Sigmoid colon (tissue), 7 donors: ENCODE results near the gene PUS1. TPM values are rescaled to one million over a fixed set of nuclear protein-coding genes. Genes with fewer than 3 reads are reported as not detected.

Experiments
- DNase-seq: peaks from one replicate; pipeline ENCODE4 v3.0.0-alpha.2; 2019
- H3K27ac ChIP-seq, 4 donors: fragments of 200-600 bp; sonication (generic); one replicate each; pipeline ENCODE4 v1.5.1; 2016 to 2019; ENCODE audit warnings: mild to moderate bottlenecking in 1 of 4
- H3K27me3 ChIP-seq, 3 donors: fragments of 200-600 bp; sonication (generic); one replicate each; pipeline ENCODE4 v1.5.1; 2019; ENCODE audit warnings: mild to moderate bottlenecking in 1 of 3
- H3K36me3 ChIP-seq, 4 donors: fragments of 200-600 bp; sonication (generic); one replicate each; pipeline ENCODE4 v1.5.1; 2016 to 2019
- H3K4me1 ChIP-seq, 4 donors: fragments of 200-600 bp; sonication (generic); one replicate each; pipeline ENCODE4 v1.5.1; 2017 to 2019
- H3K4me3 ChIP-seq, 4 donors: fragments of 200-600 bp; sonication (generic); one replicate each; pipeline ENCODE4 v1.5.1; 2017 to 2019; ENCODE audit warnings: mild to moderate bottlenecking in 2 of 4, moderate library complexity in 1 of 4
- H3K9me3 ChIP-seq, 4 donors: fragments of 200-600 bp in 3 of 4; sonication (generic) in 3 of 4; one replicate each; pipeline versions ENCODE4 v1.5.1 to v1.6.1; 2013 to 2019
- EP300 ChIP-seq, 4 donors: sonication (generic); formaldehyde crosslinking; IDR thresholded peaks; one replicate each; pipeline ENCODE4 v1.6.1; 2017; ENCODE audit warnings: antibody characterized with exemption in 4 of 4
- POLR2A ChIP-seq, 2 donors: fragments of 450-650 bp; IDR thresholded peaks; one replicate each; pipeline ENCODE4 v1.6.1; 2016; ENCODE audit warnings: antibody characterized with exemption in 2 of 2, mild to moderate bottlenecking in 2 of 2, moderate library complexity in 2 of 2
- POLR2AphosphoS5 ChIP-seq, 4 donors: sonication (generic); formaldehyde crosslinking; IDR thresholded peaks; one replicate each; pipeline ENCODE4 v1.6.1; 2017; ENCODE audit warnings: antibody characterized with exemption in 4 of 4
- WGBS, 2 donors: extraction: QIAGEN DNeasy Blood & Tissue Kit; methylation state at CpG; one replicate each; pipeline ENCODE4 v1.1.7; 2013; 5-methylcytosine and 5-hydroxymethylcytosine counted together
- intact Hi-C: fragments of 100-400 bp; cut with DNase I; formaldehyde crosslinking; loops from one replicate; pipeline ENCODE4 v1.15.1; 2023
- polyA plus RNA-seq, 3 donors: library from polyadenylated mRNA; stranded (reverse); fragments of 200-250 nt; gene quantifications; one replicate each; pipeline ENCODE4 v1.2.3, GENCODE V29; 2013
- total RNA-seq, 4 donors: library from RNA; depleted of rRNA; stranded (reverse); fragments of >200 nt; gene quantifications; one replicate each; pipeline ENCODE4 v1.1.0, GENCODE V29; 2016
- TF ChIP-seq, protein P1 (sequence below), 4 experiments: fragments of 450-650 bp in 3 of 4; fragments of 200-600 bp in 1 of 4; IDR thresholded peaks; one replicate each; pipeline ENCODE4 v1.5.1; 2016 to 2019; ENCODE audit warnings: antibody characterized with exemption in 4 of 4, mild to moderate bottlenecking in 3 of 4, moderate library complexity in 2 of 4
- donor health status: healthy with polysubstance abuse.
- donor health status: Bipolar disorder and iron deficiency.
- donor health status: healthy.

The PUS1 gene
- total and polyA plus RNA-seq, 7 donors: 7.6 to 33.8 (median 9.1) TPM

DNA sequence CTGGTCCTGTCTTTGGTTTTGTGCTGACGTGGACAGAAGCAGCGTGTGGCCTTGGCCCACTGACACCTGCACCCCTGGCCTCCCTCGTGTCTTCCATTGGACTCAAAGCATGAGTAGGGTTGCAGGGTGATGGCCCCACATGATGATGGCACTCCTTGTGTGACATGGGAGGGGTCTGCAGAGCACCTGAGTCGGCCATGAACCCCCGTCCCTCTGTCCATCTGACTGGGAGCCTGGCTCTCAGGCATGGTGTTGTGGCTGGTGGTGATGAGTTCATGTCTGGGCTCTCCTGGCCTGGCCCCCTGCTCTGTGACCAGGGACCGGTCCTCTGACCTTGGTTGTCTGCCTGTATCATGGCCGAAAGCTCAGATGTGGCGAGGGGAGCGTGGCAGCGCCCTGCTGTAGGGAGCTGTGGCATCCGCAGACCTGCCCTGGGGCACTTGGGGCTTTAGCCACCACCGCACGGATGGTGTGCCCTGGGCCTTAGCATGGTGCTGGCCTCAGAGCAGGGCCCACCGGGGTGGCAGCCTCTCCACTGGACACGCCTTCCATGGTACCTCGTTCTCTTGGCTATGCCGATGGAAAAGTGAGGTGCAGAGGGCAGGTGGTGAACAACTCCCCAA, 17.9 kb upstream of the PUS1 start:
- H3K36me3 ChIP-seq: peaks cover 62 to 96% (median 83%) of the 10 kb centered on the region in 4 donors
- TF ChIP-seq EP300 (IDR thresholded peaks at IDR 0.05) (no peak), POLR2A (IDR thresholded peaks at IDR 0.05) (no peak), POLR2AphosphoS5 (IDR thresholded peaks at IDR 0.05) (no peak)
- TF ChIP-seq, protein P1, sequence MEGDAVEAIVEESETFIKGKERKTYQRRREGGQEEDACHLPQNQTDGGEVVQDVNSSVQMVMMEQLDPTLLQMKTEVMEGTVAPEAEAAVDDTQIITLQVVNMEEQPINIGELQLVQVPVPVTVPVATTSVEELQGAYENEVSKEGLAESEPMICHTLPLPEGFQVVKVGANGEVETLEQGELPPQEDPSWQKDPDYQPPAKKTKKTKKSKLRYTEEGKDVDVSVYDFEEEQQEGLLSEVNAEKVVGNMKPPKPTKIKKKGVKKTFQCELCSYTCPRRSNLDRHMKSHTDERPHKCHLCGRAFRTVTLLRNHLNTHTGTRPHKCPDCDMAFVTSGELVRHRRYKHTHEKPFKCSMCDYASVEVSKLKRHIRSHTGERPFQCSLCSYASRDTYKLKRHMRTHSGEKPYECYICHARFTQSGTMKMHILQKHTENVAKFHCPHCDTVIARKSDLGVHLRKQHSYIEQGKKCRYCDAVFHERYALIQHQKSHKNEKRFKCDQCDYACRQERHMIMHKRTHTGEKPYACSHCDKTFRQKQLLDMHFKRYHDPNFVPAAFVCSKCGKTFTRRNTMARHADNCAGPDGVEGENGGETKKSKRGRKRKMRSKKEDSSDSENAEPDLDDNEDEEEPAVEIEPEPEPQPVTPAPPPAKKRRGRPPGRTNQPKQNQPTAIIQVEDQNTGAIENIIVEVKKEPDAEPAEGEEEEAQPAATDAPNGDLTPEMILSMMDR (IDR thresholded peaks at IDR 0.05): no peak
- H3K27me3 ChIP-seq: no peaks in the 10 kb centered on the region
- peaks cover 0 to 19% (median 17%) of the 10 kb centered on the region in 4 donors for H3K4me1 ChIP-seq
- DNase-seq: peak; percentile 62
- H3K9me3 ChIP-seq: no peaks in the 10 kb centered on the region
- peak overlapping the region in 2 of 4 donors; percentile 74 to 77 for H3K27ac ChIP-seq
- 94 to 95% methylated on average over 17 of the region's 17 CpGs for WGBS, 2 donors
- no peak overlapping the region for H3K4me3 ChIP-seq
- intact Hi-C loops: no loop called here

DNA sequence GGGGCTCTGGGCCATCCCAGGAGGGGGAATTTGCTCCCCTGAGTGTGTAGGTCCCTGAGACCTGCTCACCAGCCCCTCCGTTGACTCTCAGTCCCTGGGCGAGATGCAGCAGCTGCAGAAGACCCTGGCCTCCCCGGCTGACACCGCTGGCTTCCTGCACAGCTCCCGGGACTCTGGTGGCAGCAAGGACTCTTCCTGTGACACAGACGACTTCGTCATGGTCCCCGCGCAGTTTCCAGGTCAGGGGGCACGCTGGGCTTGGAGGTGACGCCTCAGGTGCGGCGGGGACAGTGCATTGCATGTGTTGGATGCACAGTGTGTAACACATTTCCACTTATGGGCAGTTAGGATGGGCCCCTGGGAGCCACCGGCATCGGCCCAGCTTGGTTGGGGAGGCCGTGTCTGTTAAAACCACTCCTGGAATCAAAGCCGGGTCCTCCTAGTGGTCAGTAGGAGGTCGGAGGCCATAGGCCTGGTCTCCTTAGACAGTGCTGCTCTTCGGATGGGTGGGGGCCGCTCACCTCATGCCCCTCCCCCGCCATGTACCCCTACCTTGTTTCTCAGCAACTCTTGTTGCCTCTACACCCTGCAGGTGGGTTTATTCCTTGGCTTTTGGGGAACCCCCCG, 17.1 kb upstream of the PUS1 start:
- Histone ChIP-seq H3K9me3 (no peaks in the 10 kb centered on the region), H3K36me3 (peaks cover 69 to 99% (median 87%) of the 10 kb centered on the region in 4 donors), H3K4me3 (no peak overlapping the region), H3K27me3 (no peaks in the 10 kb centered on the region), H3K27ac (peak overlapping the region; percentile 44 to 77 (median 71)), H3K4me1 (peaks cover 0 to 19% (median 15%) of the 10 kb centered on the region in 4 donors)
- TF ChIP-seq, protein P1 (IDR thresholded peaks at IDR 0.05): no peak
- no peak for TF ChIP-seq POLR2A (IDR thresholded peaks at IDR 0.05)
- no peak for TF ChIP-seq EP300 (IDR thresholded peaks at IDR 0.05)
- TF ChIP-seq POLR2AphosphoS5 (IDR thresholded peaks at IDR 0.05): no peak
- intact Hi-C loops: no loop called here
- 88 to 90% methylated on average over 22 of the region's 22 CpGs for WGBS, 2 donors
- peak; percentile 65 for DNase-seq

DNA sequence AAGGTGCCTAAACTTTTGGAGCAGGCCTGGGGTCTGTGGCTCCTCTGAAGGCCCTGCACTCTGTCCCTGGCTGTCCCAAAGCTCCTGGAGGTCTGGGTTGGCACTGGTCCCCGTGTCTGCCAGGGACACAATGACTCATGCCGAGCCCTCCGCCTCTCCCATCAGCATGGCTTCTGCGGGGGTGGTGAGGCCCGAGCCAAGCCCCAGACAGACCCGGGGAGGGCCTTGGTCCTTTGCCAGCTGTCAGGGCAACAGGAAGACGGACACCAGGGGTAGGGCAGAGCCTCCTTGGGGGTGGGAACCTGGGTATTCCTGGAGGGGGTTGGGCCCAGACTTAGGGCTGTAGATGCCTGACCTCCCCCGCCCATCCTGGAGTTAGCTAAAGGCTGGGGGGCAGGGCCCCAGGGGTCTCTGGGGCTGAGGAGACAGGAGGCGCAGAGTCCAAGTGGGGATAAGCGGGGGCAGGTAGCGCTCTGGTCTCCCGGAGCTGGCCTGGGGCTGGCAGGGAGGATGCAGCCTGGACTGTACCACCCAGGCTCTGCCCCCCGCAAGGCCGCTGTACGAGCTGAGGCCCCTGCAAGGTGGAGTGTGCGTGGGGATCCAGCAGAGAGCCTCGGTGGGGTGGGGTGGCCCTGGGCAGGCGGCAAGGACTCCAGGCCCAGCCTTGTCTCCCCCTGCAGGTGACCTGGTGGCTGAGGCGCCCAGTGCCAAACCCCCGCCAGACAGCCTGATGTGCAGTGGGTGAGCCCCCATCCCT, 16.4 kb upstream of the PUS1 start:
- Histone ChIP-seq H3K4me3 (no peak overlapping the region), H3K36me3 (peaks cover 69 to 97% (median 83%) of the 10 kb centered on the region in 4 donors), H3K4me1 (peaks cover 0 to 19% (median 15%) of the 10 kb centered on the region in 4 donors), H3K9me3 (no peaks in the 10 kb centered on the region), H3K27ac (peak overlapping the region; percentile 44 to 77 (median 71)), H3K27me3 (no peaks in the 10 kb centered on the region)
- TF ChIP-seq EP300 (IDR thresholded peaks at IDR 0.05): peak in 1 of 4 donors; percentile 21
- TF ChIP-seq POLR2A (IDR thresholded peaks at IDR 0.05): no peak
- TF ChIP-seq POLR2AphosphoS5 (IDR thresholded peaks at IDR 0.05): peak; percentile 23 to 72 (median 66)
- TF ChIP-seq, protein P1 (IDR thresholded peaks at IDR 0.05): no peak
- DNase-seq: peak; percentile 96
- intact Hi-C loops: no loop called here
- 82 to 83% methylated on average over 20 of the region's 20 CpGs for WGBS, 2 donors

DNA sequence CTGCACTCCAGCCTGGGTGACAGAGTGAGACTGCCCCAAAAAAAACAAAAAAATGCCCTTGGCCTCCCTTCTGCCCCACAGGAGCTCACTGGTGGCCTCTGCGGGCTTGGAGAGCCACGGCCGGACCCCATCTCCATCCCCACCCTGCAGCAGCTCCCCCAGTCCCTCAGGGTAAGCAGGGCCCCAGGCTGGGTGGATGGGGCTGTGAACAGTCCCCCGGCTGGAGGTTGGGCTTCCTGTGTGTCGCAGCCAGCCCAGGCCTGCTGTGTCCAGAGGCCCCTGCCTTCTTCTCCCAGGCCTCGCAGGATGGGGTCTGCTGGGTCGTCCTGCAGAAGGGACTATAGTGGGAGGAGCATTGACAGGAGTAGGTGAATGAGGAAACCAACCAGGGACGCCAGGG, 15.4 kb upstream of the PUS1 start:
- 90 to 94% methylated on average over 8 of the region's 8 CpGs for WGBS, 2 donors
- no peak overlapping the region for H3K27ac ChIP-seq

More for the DNA sequence above, 15.4 kb upstream of the PUS1 start:
- TF ChIP-seq POLR2AphosphoS5 (IDR thresholded peaks at IDR 0.05) (no peak), EP300 (IDR thresholded peaks at IDR 0.05) (no peak), POLR2A (IDR thresholded peaks at IDR 0.05) (no peak)
- TF ChIP-seq, protein P1 (IDR thresholded peaks at IDR 0.05): no peak
- peaks cover 63 to 95% (median 74%) of the 10 kb centered on the region in 4 donors for H3K36me3 ChIP-seq
- H3K9me3 ChIP-seq: no peaks in the 10 kb centered on the region
- H3K4me3 ChIP-seq: no peak overlapping the region
- no peaks in the 10 kb centered on the region for H3K27me3 ChIP-seq
- intact Hi-C loops: no loop called here
- no peak for DNase-seq
- H3K4me1 ChIP-seq: peaks cover 0 to 19% (median 15%) of the 10 kb centered on the region in 4 donors
